SK-N-SH (cell line): Measurements from ENCODE around the gene NUP160.

ENCODE experiments used
- CTCF ChIP-seq: fragments of 200-600 bp; sonication (generic); IDR thresholded peaks from 2 replicates; pipeline ENCODE4 v1.6.1; 2017; ENCODE audit warnings: antibody characterized with exemption, mild to moderate bottlenecking, moderate library complexity
- EZH2phosphoT487 ChIP-seq: fragments of 200-600 bp; sonication (generic); IDR thresholded peaks from 2 replicates; pipeline ENCODE4 v1.6.1; 2017; ENCODE audit warnings: low read depth, mixed run types, mild to moderate bottlenecking, antibody characterized with exemption, moderate library complexity, borderline replicate concordance
- SMC3 ChIP-seq: IDR thresholded peaks from 2 replicates; pipeline ENCODE4 v1.6.1; 2012; ENCODE audit warnings: low read depth, low read length, improper control_type of control experiment

- TF ChIP-seq SMC3 (no peak), CTCF (no peak), EZH2phosphoT487 (no peak)
Observed at GRCh38 chr11:47870404-47870803, 22.3 kb upstream of the NUP160 start.
